ENCODE measurements around the gene COX4I1.

DNA sequence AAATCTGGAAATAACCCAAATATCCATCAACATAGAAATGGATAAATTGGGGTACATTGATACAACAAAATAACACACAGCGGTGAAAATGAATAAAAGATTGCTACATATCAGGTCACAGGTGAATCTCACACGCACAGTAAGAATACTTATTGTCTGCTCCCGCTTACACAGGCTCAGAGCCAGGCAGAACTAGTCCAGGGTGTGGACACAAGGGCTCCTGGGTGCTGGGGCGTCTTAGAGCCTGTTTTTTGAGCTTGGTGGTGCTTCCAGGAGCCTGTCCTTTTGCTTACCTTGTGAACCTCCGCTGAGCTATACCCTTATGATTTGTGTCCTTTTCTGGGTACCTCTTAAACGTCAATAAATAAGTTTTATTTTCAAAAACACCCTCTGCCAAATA, 28.8 kb upstream of the COX4I1 start:
- TF ChIP-seq CTCF (IDR thresholded peaks at IDR 0.05 in 2 of 3, conservative IDR thresholded peaks at IDR 0.05 in 1 of 3; ENCODE audit: borderline replicate concordance in 1 of 3, insufficient read depth in 1 of 3, low read depth in 2 of 3, low read length in 2 of 3) (no peak), POLR2A (IDR thresholded peaks at IDR 0.05; ENCODE audit: borderline replicate concordance, extremely low read depth, insufficient read depth, insufficient read length) (no peak), RAD21 (IDR thresholded peaks at IDR 0.05; ENCODE audit: low read depth) (no peak), SIN3A (IDR thresholded peaks at IDR 0.05; ENCODE audit: low read depth) (no peak), REST (IDR thresholded peaks at IDR 0.05; ENCODE audit: low read depth) (no peak), CBX3 (IDR thresholded peaks at IDR 0.05; ENCODE audit: low read depth) (no peak), TCF7L2 (IDR thresholded peaks at IDR 0.05; ENCODE audit: borderline replicate concordance, extremely low read depth, insufficient read depth, insufficient read length) (no peak), EZH2phosphoT487 (IDR thresholded peaks at IDR 0.05; ENCODE audit: borderline replicate concordance) (no peak), POLR2AphosphoS5 (IDR thresholded peaks at IDR 0.05; ENCODE audit: low read depth, low read length) (no peak), ZNF274 (IDR thresholded peaks at IDR 0.05; ENCODE audit: low read depth, low read length) (no peak), ZBTB33 (IDR thresholded peaks at IDR 0.05; ENCODE audit: extremely low read depth, insufficient replicate concordance, low read length) (no peak), EZH2 (IDR thresholded peaks at IDR 0.05) (no peak), SRF (IDR thresholded peaks at IDR 0.05; ENCODE audit: low read depth) (no peak)
- TF ChIP-seq, protein P1, sequence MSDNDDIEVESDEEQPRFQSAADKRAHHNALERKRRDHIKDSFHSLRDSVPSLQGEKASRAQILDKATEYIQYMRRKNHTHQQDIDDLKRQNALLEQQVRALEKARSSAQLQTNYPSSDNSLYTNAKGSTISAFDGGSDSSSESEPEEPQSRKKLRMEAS (IDR thresholded peaks at IDR 0.05) = no peak

Data from HCT116 (cell line).